H9 (cell line): ENCODE measurements around the gene COPS8. TPM values are rescaled to one million over a fixed set of nuclear protein-coding genes. Genes with fewer than 3 reads are reported as not detected.

ENCODE experiments used
- DNase-seq: peaks from one replicate; pipeline ENCODE4 v3.0.0-alpha.2; 2017
- H2AFZ ChIP-seq: one replicate; pipeline ENCODE4 v1.6.1; 2013; ENCODE audit warnings: mild to moderate bottlenecking, low read length, control low read depth, moderate library complexity
- H2AK5ac ChIP-seq: 2 replicates; pipeline ENCODE4 v1.6.1; 2013; ENCODE audit warnings: low read length, control low read depth, mixed read lengths; ENCODE audit not compliant: insufficient read length
- H2BK120ac ChIP-seq: one replicate; pipeline ENCODE4 v1.6.1; 2013; ENCODE audit warnings: low read depth, mild to moderate bottlenecking, low read length, control low read depth, inconsistent platforms; ENCODE audit not compliant: poor library complexity, severe bottlenecking
- H2BK12ac ChIP-seq: 2 replicates; pipeline ENCODE4 v1.6.1; 2013; ENCODE audit warnings: low read length, control low read depth, mixed read lengths, low read depth; ENCODE audit not compliant: insufficient read length
- H2BK15ac ChIP-seq: 2 replicates; pipeline ENCODE4 v1.6.1; 2013; ENCODE audit warnings: low read depth, low read length, control low read depth
- H2BK20ac ChIP-seq: one replicate; pipeline ENCODE4 v1.6.1; 2013; ENCODE audit warnings: low read depth, mild to moderate bottlenecking, low read length, control low read depth, inconsistent platforms; ENCODE audit not compliant: poor library complexity, severe bottlenecking
- H2BK5ac ChIP-seq: 2 replicates; pipeline ENCODE4 v1.6.1; 2013; ENCODE audit warnings: low read length, control low read depth, mixed read lengths; ENCODE audit not compliant: insufficient read length
- H3K14ac ChIP-seq: 2 replicates; pipeline ENCODE4 v1.6.1; 2013; ENCODE audit warnings: low read length, control low read depth; ENCODE audit not compliant: insufficient read depth
- H3K18ac ChIP-seq: 2 replicates; pipeline ENCODE4 v1.6.1; 2013; ENCODE audit warnings: low read depth, mild to moderate bottlenecking, mixed read lengths, low read length, control low read depth; ENCODE audit not compliant: insufficient read length
- H3K23ac ChIP-seq: 2 replicates; pipeline ENCODE4 v1.6.1; 2013; ENCODE audit warnings: low read length, control low read depth, mixed read lengths, low read depth; ENCODE audit not compliant: insufficient read length
- H3K23me2 ChIP-seq: 2 replicates; pipeline ENCODE4 v1.6.1; 2013; ENCODE audit warnings: low read depth, mild to moderate bottlenecking, mixed read lengths, low read length, control low read depth; ENCODE audit not compliant: insufficient read length, poor library complexity, severe bottlenecking
- H3K27ac ChIP-seq: 2 replicates; pipeline ENCODE4 v1.5.1; 2013; ENCODE audit warnings: low read length, control low read depth, mixed read lengths, low read depth; ENCODE audit not compliant: insufficient read length
- H3K27me3 ChIP-seq: 2 replicates; pipeline ENCODE4 v1.6.1; 2013; ENCODE audit warnings: low read length, control low read depth, inconsistent platforms; ENCODE audit not compliant: insufficient read depth
- H3K4ac ChIP-seq: 2 replicates; pipeline ENCODE4 v1.6.1; 2013; ENCODE audit warnings: low read depth, mild to moderate bottlenecking, control low read depth, inconsistent platforms, low read length, moderate library complexity
- H3K4me1 ChIP-seq: 2 replicates; pipeline ENCODE4 v1.6.1; 2013; ENCODE audit warnings: low read length, control low read depth, inconsistent platforms; ENCODE audit not compliant: insufficient read depth
- H3K4me2 ChIP-seq: 2 replicates; pipeline ENCODE4 v1.6.1; 2013; ENCODE audit warnings: low read length, control low read depth, mixed read lengths; ENCODE audit not compliant: insufficient read length, insufficient read depth
- H3K56ac ChIP-seq: 2 replicates; pipeline ENCODE4 v1.6.1; 2013; ENCODE audit warnings: low read depth, mild to moderate bottlenecking, mixed read lengths, low read length, control low read depth; ENCODE audit not compliant: insufficient read length
- H3K79me1 ChIP-seq: 2 replicates; pipeline ENCODE4 v1.6.1; 2013; ENCODE audit warnings: low read depth, mild to moderate bottlenecking, moderate library complexity, low read length, control low read depth, inconsistent platforms; ENCODE audit not compliant: insufficient read depth, poor library complexity, severe bottlenecking
- H3K79me2 ChIP-seq: 2 replicates; pipeline ENCODE4 v1.6.1; 2013; ENCODE audit warnings: low read length, control low read depth, inconsistent platforms; ENCODE audit not compliant: insufficient read depth
- H3K9ac ChIP-seq: 2 replicates; pipeline ENCODE4 v1.6.1; 2013; ENCODE audit warnings: low read length, control low read depth, mixed read lengths; ENCODE audit not compliant: insufficient read length; ENCODE audit errors: extremely low read depth
- H3K9me3 ChIP-seq: one replicate; pipeline ENCODE4 v1.6.1; 2013; ENCODE audit warnings: low read depth, low read length, inconsistent platforms; ENCODE audit not compliant: control insufficient read depth
- H3T11ph ChIP-seq: one replicate; pipeline ENCODE4 v1.6.1; 2013; ENCODE audit warnings: mild to moderate bottlenecking, low read length, control low read depth, inconsistent platforms
- H4K20me1 ChIP-seq: one replicate; pipeline ENCODE4 v1.6.1; 2013; ENCODE audit not compliant: control insufficient read depth, insufficient read length, insufficient read depth
- H4K5ac ChIP-seq: 2 replicates; pipeline ENCODE4 v1.6.1; 2013; ENCODE audit warnings: low read depth, mild to moderate bottlenecking, mixed read lengths, low read length, control low read depth; ENCODE audit not compliant: insufficient read length
- H4K8ac ChIP-seq: replicated peaks from 2 replicates; pipeline ENCODE4 v1.6.1; 2013; ENCODE audit warnings: low read length, control low read depth, mixed read lengths, low read depth; ENCODE audit not compliant: insufficient read length
- H4K91ac ChIP-seq: 2 replicates; pipeline ENCODE4 v1.6.1; 2013; ENCODE audit warnings: low read depth, mild to moderate bottlenecking, moderate library complexity, mixed read lengths, low read length, control low read depth; ENCODE audit not compliant: insufficient read length
- H3K27ac Mint-ChIP-seq, 3 experiments: 2 replicates in 2 of 3; 3 replicates in 1 of 3; pipeline ENCODE4 v1.8.0; 2020 to 2021; ENCODE audit warnings: mixed read lengths in 3 of 3, mild to moderate bottlenecking in 1 of 3, moderate library complexity in 1 of 3
- H3K27me3 Mint-ChIP-seq: 2 replicates; pipeline ENCODE4 v1.8.0; 2021; ENCODE audit warnings: low read depth, mild to moderate bottlenecking, moderate library complexity, mixed read lengths
- H3K36me3 Mint-ChIP-seq, 3 experiments: 2 replicates in 2 of 3; 3 replicates in 1 of 3; pipeline ENCODE4 v1.8.0; 2020 to 2021; ENCODE audit warnings: low read depth in 3 of 3, mixed read lengths in 3 of 3; ENCODE audit not compliant: insufficient read depth in 1 of 3
- H3K4me1 Mint-ChIP-seq, 2 experiments: 2 replicates each; pipeline ENCODE4 v1.8.0; 2020; ENCODE audit warnings: mixed read lengths in 2 of 2
- H3K4me3 Mint-ChIP-seq, 2 experiments: 2 replicates in 1 of 2; 3 replicates in 1 of 2; pipeline ENCODE4 v1.8.0; 2020 to 2021; ENCODE audit warnings: mild to moderate bottlenecking in 2 of 2, mixed read lengths in 2 of 2, moderate library complexity in 1 of 2
- H3K9me3 Mint-ChIP-seq, 2 experiments: 2 replicates in 1 of 2; 3 replicates in 1 of 2; pipeline ENCODE4 v1.8.0; 2020; ENCODE audit warnings: mild to moderate bottlenecking in 2 of 2, mixed read lengths in 2 of 2, moderate library complexity in 1 of 2
- CTCF ChIP-seq: fragments of 200-600 bp; sonication (generic); conservative IDR thresholded peaks from 3 replicates; pipeline ENCODE4 v1.8.0; 2021; ENCODE audit warnings: antibody characterized with exemption, mild to moderate bottlenecking
- WGBS: extraction: QIAGEN DNeasy Blood & Tissue Kit; methylation state at CpG from one replicate; pipeline ENCODE4 v1.1.7; 2013; ENCODE audit warnings: missing lambda C conversion rate, low lambda C conversion rate, mixed read lengths; ENCODE audit not compliant: insufficient read length; ENCODE audit errors: extremely low coverage; 5-methylcytosine and 5-hydroxymethylcytosine counted together
- total RNA-seq: library from RNA; stranded (reverse); gene quantifications from 2 replicates; pipeline ENCODE4 v1.2.1, GENCODE V29; 2021

COPS8 gene
- total RNA-seq, 1 experiment from 2014 or later, result 65.2 TPM

- no CpG with 5 or more reads among the region's 4 CpGs for WGBS
- Histone ChIP-seq H3K27me3 (no peaks in the 10 kb centered on the region), H2BK5ac (no peak overlapping the region), H3K4me1 (no peaks in the 10 kb centered on the region), H4K5ac (no peak overlapping the region), H3K9me3 (no peaks in the 10 kb centered on the region), H2BK15ac (no peak overlapping the region), H3K4ac (no peak overlapping the region), H2BK120ac (no peak overlapping the region), H3K14ac (no peak overlapping the region), H3K18ac (no peak overlapping the region), H3K79me1 (no peaks in the 10 kb centered on the region), H3K79me2 (no peaks in the 10 kb centered on the region), H4K8ac (no peak overlapping the region), H3K27ac (no peak overlapping the region), H3K9ac (no peak overlapping the region), H2AK5ac (no peak overlapping the region), H3K56ac (no peak overlapping the region), H2AFZ (no peak overlapping the region), H4K20me1 (no peaks in the 10 kb centered on the region), H3K23ac (no peak overlapping the region), H3K23me2 (no peaks in the 10 kb centered on the region), H3T11ph (no peak overlapping the region), H2BK12ac (no peak overlapping the region), H2BK20ac (no peak overlapping the region), H3K4me2 (no peak overlapping the region), H4K91ac (no peak overlapping the region)
- H3K36me3 Mint-ChIP-seq, result peaks cover 4 to 16% (median 7%) of the 10 kb centered on the region in 3 experiments; a peak in 5 of 7 replicates
- H3K27ac Mint-ChIP-seq, result no peak overlapping the region
- H3K4me1 Mint-ChIP-seq, result no peaks in the 10 kb centered on the region
- DNase-seq, result no peak
- H3K9me3 Mint-ChIP-seq, result peaks cover 29 to 32% of the 10 kb centered on the region in 2 experiments
- TF ChIP-seq CTCF, result no peak
- peaks cover 3% of the 10 kb centered on the region for H3K27me3 Mint-ChIP-seq
- H3K4me3 Mint-ChIP-seq, result no peak overlapping the region
These were observed 62.9 kb downstream of the COPS8 start for GRCh38 chr2:237148624-237149023.
